ENCODE measurements around the gene MATCAP1. TPM values are rescaled to one million over a fixed set of nuclear protein-coding genes. Genes with fewer than 3 reads are reported as not detected.

MATCAP1 gene
- total and polyA plus RNA-seq, 2 of the 13 experiments (the other 11 are each of a cell fraction or from before 2014, with no cell fraction given) = 11.2 to 24.5 TPM

GRCh38 chr16:67177743-67178699 lies 5.7 kb downstream of the MATCAP1 start (continued):
- no peak; the same call in 1 of the 2 replicates for TF ChIP-seq AHDC1 (CRISPR knock-in tag; IDR thresholded peaks at IDR 0.05; ENCODE audit: borderline replicate concordance)
- peak; percentile 56; the same call in 1 of the 2 replicates for TF ChIP-seq SALL1 (CRISPR knock-in tag; IDR thresholded peaks at IDR 0.05)
- peak; percentile 18 for TF ChIP-seq TEAD3 (CRISPR knock-in tag; optimal IDR thresholded peaks at IDR 0.05; ENCODE audit: borderline replicate concordance)
- peak; percentile 57; the same call in 1 of the 2 replicates for TF ChIP-seq ZNF552 (CRISPR knock-in tag; IDR thresholded peaks at IDR 0.05; ENCODE audit: borderline replicate concordance)
- no peak for TF ChIP-seq ZNF850 (CRISPR knock-in tag; conservative IDR thresholded peaks at IDR 0.05)
- peak; percentile 88 for TF ChIP-seq TBX2 (CRISPR knock-in tag; IDR thresholded peaks at IDR 0.05; ENCODE audit: borderline replicate concordance)
- no peak for TF ChIP-seq ZNF597 (CRISPR knock-in tag; IDR thresholded peaks at IDR 0.05)
- no peak for TF ChIP-seq RERE (CRISPR knock-in tag; IDR thresholded peaks at IDR 0.05; ENCODE audit: low read depth)
- peak; percentile 57; the same call in 1 of the 2 replicates for TF ChIP-seq MIER2 (CRISPR knock-in tag; IDR thresholded peaks at IDR 0.05)
- TF ChIP-seq NFYC (CRISPR knock-in tag; IDR thresholded peaks at IDR 0.05) = no peak; the same call in 1 of the 2 replicates
- no peak; the same call in 1 of the 2 replicates for TF ChIP-seq RAD21 (CRISPR knock-in tag; IDR thresholded peaks at IDR 0.05)
- no peak for TF ChIP-seq FOXM1 (CRISPR knock-in tag; IDR thresholded peaks at IDR 0.05)
- TF ChIP-seq ZFP36L2 (CRISPR knock-in tag; IDR thresholded peaks at IDR 0.05) = no peak
- peak; percentile 67; the same call in 1 of the 2 replicates for TF ChIP-seq CENPT (CRISPR knock-in tag; IDR thresholded peaks at IDR 0.05; ENCODE audit: low read depth)
- 0 out of 2 replicates have a peak, but pooled peaks have one; percentile 15 for TF ChIP-seq FOXK1 (CRISPR knock-in tag; IDR thresholded peaks at IDR 0.05; ENCODE audit: borderline replicate concordance, low read depth)

All from HepG2 (cell line).